Measurements from ENCODE around the gene NUP93.

GRCh38 chr16:56817056-56817455, 87.1 kb downstream of the NUP93 start:
- TF ChIP-seq EP300 (IDR thresholded peaks at IDR 0.05) (no peak), KDM1A (IDR thresholded peaks at IDR 0.05; ENCODE audit: low read depth) (no peak), RAD21 (conservative IDR thresholded peaks at IDR 0.05 in 1 of 2, IDR thresholded peaks at IDR 0.05 in 1 of 2) (no peak), SMC3 (IDR thresholded peaks at IDR 0.05) (no peak), REST (IDR thresholded peaks at IDR 0.05) (no peak), CTCF (IDR thresholded peaks at IDR 0.05) (no peak), POLR2A (IDR thresholded peaks at IDR 0.05; ENCODE audit: low read length) (no peak)
